CD14-positive monocyte (primary cell): ENCODE measurements around the gene CRHR2. TPM values are rescaled to one million over a fixed set of nuclear protein-coding genes. Genes with fewer than 3 reads are reported as not detected.
A peak's percentile ranks its signal among the peaks of the same experiment; 100 is the strongest.

Source experiments
- DNase-seq, 3 donors: peaks; one replicate each; pipeline ENCODE4 v3.0.0-alpha.2; 2011 to 2022
- H2AFZ ChIP-seq: 2 replicates; pipeline ENCODE4 v1.6.0; 2012; ENCODE audit warnings: mild to moderate bottlenecking, low read depth, low read length, inconsistent platforms; ENCODE audit not compliant: insufficient read depth, poor library complexity, severe bottlenecking
- H3K27ac ChIP-seq, 2 donors: 1 replicate in 1 of 2; 2 replicates in 1 of 2; pipeline ENCODE4 v1.5.1; 2012 to 2013; ENCODE audit warnings: low read length in 2 of 2, control low read depth in 1 of 2, inconsistent platforms in 1 of 2, low read depth in 1 of 2, mild to moderate bottlenecking in 1 of 2
- H3K27me3 ChIP-seq, 2 donors: one replicate each; pipeline versions ENCODE4 v1.6.0 to v1.6.1; 2011 to 2013; ENCODE audit warnings: low read length in 2 of 2; ENCODE audit not compliant: control insufficient read depth in 2 of 2, insufficient read depth in 2 of 2
- H3K36me3 ChIP-seq, 2 donors: replicated peaks in 1 of 2; 1 replicate in 1 of 2; 2 replicates in 1 of 2; pipeline versions ENCODE4 v1.5.1 to v1.6.1; 2012 to 2013; ENCODE audit warnings: low read length in 2 of 2, control low read depth in 1 of 2, inconsistent platforms in 1 of 2, mild to moderate bottlenecking in 1 of 2; ENCODE audit not compliant: insufficient read depth in 2 of 2, control insufficient read depth in 1 of 2
- H3K4me1 ChIP-seq, 2 donors: 1 replicate in 1 of 2; 2 replicates in 1 of 2; pipeline versions ENCODE4 v1.5.1 to v1.6.1; 2012 to 2013; ENCODE audit warnings: low read length in 2 of 2, control low read depth in 1 of 2, inconsistent platforms in 1 of 2, mild to moderate bottlenecking in 1 of 2, moderate library complexity in 1 of 2; ENCODE audit not compliant: insufficient read depth in 2 of 2, control insufficient read depth in 1 of 2
- H3K4me2 ChIP-seq: replicated peaks from 2 replicates; pipeline ENCODE3; 2012; ENCODE audit warnings: low read length, moderate library complexity, mild to moderate bottlenecking; ENCODE audit not compliant: poor library complexity, severe bottlenecking; ENCODE audit errors: extremely low read depth
- H3K4me3 ChIP-seq, 3 experiments: fragments of 200-600 bp in 1 of 3; sonication (generic) in 1 of 3; replicated peaks in 1 of 3; 1 replicate in 2 of 3; 2 replicates in 1 of 3; pipeline ENCODE4 v1.5.1; 2011 to 2013; ENCODE audit warnings: low read length in 3 of 3, mild to moderate bottlenecking in 3 of 3, control low read depth in 2 of 3, low read depth in 2 of 3, inconsistent platforms in 1 of 3, moderate library complexity in 1 of 3
- H3K79me2 ChIP-seq: 2 replicates; pipeline ENCODE4 v1.6.0; 2012; ENCODE audit warnings: mild to moderate bottlenecking, control low read depth, inconsistent platforms, low read length, moderate library complexity; ENCODE audit not compliant: insufficient read depth
- H3K9ac ChIP-seq: 2 replicates; pipeline ENCODE4 v1.6.0; 2017; ENCODE audit warnings: low read length, mild to moderate bottlenecking; ENCODE audit not compliant: insufficient read depth, poor library complexity, severe bottlenecking
- H3K9me3 ChIP-seq, 2 donors: replicated peaks in 1 of 2; 1 replicate in 1 of 2; 2 replicates in 1 of 2; pipeline versions ENCODE4 v1.5.1 to v1.6.1; 2012 to 2013; ENCODE audit warnings: low read length in 2 of 2, control low read depth in 1 of 2; ENCODE audit not compliant: control insufficient read depth in 1 of 2, insufficient read depth in 1 of 2
- H4K20me1 ChIP-seq: 2 replicates; pipeline ENCODE4 v1.6.0; 2012; ENCODE audit warnings: mild to moderate bottlenecking, low read length, control low read depth, moderate library complexity; ENCODE audit not compliant: insufficient read depth
- H3K27ac Mint-ChIP-seq, 7 donors: one replicate each; pipeline ENCODE4 v1.8.0; 2020; ENCODE audit warnings: mild to moderate bottlenecking in 7 of 7, mixed read lengths in 7 of 7, moderate library complexity in 6 of 7, inconsistent platforms in 2 of 7
- H3K27me3 Mint-ChIP-seq, 3 donors: one replicate each; pipeline ENCODE4 v1.8.0; 2021 to 2022; ENCODE audit warnings: low read depth in 3 of 3, mild to moderate bottlenecking in 3 of 3, mixed read lengths in 3 of 3, moderate library complexity in 3 of 3, inconsistent platforms in 1 of 3
- H3K36me3 Mint-ChIP-seq, 2 donors: one replicate each; pipeline ENCODE4 v1.8.0; 2020; ENCODE audit warnings: mixed read lengths in 2 of 2, inconsistent platforms in 1 of 2, mild to moderate bottlenecking in 1 of 2
- H3K4me1 Mint-ChIP-seq: one replicate; pipeline ENCODE4 v1.8.0; 2020; ENCODE audit warnings: mild to moderate bottlenecking, mixed read lengths
- H3K4me3 Mint-ChIP-seq, 2 donors: one replicate each; pipeline ENCODE4 v1.8.0; 2020; ENCODE audit warnings: mild to moderate bottlenecking in 2 of 2, mixed read lengths in 2 of 2, moderate library complexity in 1 of 2
- H3K9me3 Mint-ChIP-seq, 7 donors: one replicate each; pipeline ENCODE4 v1.8.0; 2020 to 2022; ENCODE audit warnings: mixed read lengths in 7 of 7, mild to moderate bottlenecking in 6 of 7, moderate library complexity in 6 of 7, inconsistent platforms in 2 of 7
- WGBS: methylation state at CpG from one replicate; pipeline ENCODE4 v1.1.5; 2013; ENCODE audit warnings: missing lambda C conversion rate; ENCODE audit not compliant: insufficient coverage; 5-methylcytosine and 5-hydroxymethylcytosine counted together
- intact Hi-C, 2 donors: fragments of 100-400 bp; cut with micrococcal nuclease; formaldehyde crosslinking; loops; one replicate each; pipeline versions ENCODE4 v1.15.0 to v1.15.1; 2023
- polyA plus RNA-seq, 3 donors: library from polyadenylated mRNA; depleted of rRNA in 1 of 3; unstranded in 2 of 3; stranded (reverse) in 1 of 3; fragments of 300-500 nt in 2 of 3; fragments of >200 nt in 1 of 3; fragmentation: Illumina TruSeq in 2 of 3; gene quantifications; 1 replicate in 2 of 3; 2 replicates in 1 of 3; pipeline ENCODE4 v1.2.3, GENCODE V29; 2012 to 2021
- TF ChIP-seq, protein P1 (sequence below): fragments of 200-600 bp; IDR thresholded peaks from one replicate; pipeline ENCODE4 v1.8.0; 2022; ENCODE audit warnings: antibody characterized with exemption, mild to moderate bottlenecking

CRHR2 gene
- polyA plus RNA-seq, 3 donors = not detected

DNA sequence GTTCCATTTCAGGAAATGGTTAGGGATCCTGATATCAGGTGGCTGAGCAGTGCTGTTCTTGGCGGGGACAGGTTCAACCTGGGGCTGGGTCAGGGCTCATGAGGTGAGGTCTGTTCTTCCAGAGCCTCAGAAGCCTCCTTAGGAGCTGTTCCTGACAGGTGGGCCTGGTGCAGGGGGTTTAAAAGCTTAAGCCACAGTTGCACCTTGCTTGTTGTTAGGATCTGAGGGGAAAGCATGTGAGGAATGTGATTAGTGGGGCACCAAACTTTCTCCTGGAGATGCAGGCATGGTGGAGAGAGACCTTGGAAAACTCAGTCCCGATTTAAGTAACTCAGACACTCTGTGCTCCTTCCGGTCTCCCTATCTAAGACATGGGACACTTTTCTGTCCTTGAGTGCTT is 18.7 kb upstream of the CRHR2 start:
- no peaks in the 10 kb centered on the region for H3K27me3 ChIP-seq
- no peaks in the 10 kb centered on the region for H3K9me3 ChIP-seq
- TF ChIP-seq, protein P1, sequence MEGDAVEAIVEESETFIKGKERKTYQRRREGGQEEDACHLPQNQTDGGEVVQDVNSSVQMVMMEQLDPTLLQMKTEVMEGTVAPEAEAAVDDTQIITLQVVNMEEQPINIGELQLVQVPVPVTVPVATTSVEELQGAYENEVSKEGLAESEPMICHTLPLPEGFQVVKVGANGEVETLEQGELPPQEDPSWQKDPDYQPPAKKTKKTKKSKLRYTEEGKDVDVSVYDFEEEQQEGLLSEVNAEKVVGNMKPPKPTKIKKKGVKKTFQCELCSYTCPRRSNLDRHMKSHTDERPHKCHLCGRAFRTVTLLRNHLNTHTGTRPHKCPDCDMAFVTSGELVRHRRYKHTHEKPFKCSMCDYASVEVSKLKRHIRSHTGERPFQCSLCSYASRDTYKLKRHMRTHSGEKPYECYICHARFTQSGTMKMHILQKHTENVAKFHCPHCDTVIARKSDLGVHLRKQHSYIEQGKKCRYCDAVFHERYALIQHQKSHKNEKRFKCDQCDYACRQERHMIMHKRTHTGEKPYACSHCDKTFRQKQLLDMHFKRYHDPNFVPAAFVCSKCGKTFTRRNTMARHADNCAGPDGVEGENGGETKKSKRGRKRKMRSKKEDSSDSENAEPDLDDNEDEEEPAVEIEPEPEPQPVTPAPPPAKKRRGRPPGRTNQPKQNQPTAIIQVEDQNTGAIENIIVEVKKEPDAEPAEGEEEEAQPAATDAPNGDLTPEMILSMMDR = no peak
- H4K20me1 ChIP-seq = no peaks in the 10 kb centered on the region
- no peaks in the 10 kb centered on the region for H3K4me1 ChIP-seq
- H3K4me1 Mint-ChIP-seq = no peaks in the 10 kb centered on the region
- WGBS = 100% methylated on average over 2 of the region's 3 CpGs
- peaks cover 0 to 1% (median 0%) of the 10 kb centered on the region in 7 donors for H3K9me3 Mint-ChIP-seq
- no peak for DNase-seq
- H3K36me3 ChIP-seq = no peaks in the 10 kb centered on the region
- no peak overlapping the region for H3K4me3 Mint-ChIP-seq
- H3K27ac ChIP-seq = no peak overlapping the region
- no peaks in the 10 kb centered on the region for H3K36me3 Mint-ChIP-seq
- H3K79me2 ChIP-seq = no peaks in the 10 kb centered on the region
- no peak overlapping the region for H3K9ac ChIP-seq
- H3K4me2 ChIP-seq = no peak overlapping the region
- no peak overlapping the region for H3K4me3 ChIP-seq
- H2AFZ ChIP-seq = no peak overlapping the region
- intact Hi-C loops = no loop called here
- H3K27me3 Mint-ChIP-seq = peaks cover 0 to 7% (median 0%) of the 10 kb centered on the region in 3 donors
- H3K27ac Mint-ChIP-seq = peak overlapping the region in 1 of 7 donors; percentile 70

DNA sequence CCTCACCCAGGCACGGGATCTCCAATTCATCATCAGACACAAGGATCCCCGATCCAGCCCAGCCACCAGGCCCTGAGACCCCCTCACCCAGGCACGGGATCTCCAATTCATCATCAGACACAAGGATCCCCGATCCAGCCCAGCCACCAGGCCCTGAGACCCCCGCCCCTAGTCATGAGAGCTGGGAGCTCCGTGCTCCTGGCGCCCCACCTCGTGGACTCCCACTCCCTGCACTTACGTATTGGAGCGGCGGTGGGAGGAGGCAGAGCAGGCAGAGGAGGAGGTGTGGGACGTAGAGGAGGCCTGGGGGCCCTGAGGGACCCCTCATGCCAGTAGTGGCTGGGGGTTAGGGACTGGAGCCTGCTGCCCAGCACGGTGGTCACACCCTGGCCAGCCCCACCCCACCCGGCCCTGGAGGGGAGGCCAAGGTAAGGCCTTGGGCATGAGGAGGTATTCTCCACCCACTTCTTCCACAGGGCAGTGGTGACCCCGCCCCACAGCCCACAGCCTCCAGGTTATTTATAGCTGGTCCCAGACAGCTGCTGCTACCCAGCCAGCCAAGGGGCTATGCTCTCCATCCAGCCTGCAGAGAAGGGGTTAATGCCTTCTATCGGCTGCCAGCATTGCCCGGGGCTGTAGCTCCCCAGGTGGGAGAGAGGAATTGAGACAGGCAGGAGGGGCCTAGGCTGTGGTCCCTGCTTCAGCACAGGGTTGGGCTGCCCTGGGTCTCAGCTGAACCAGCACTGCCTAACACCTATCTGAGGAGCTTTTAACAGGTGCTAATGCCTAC is 17.6 kb upstream of the CRHR2 start:
- H3K4me1 ChIP-seq = no peaks in the 10 kb centered on the region
- no peaks in the 10 kb centered on the region for H3K36me3 Mint-ChIP-seq
- H3K79me2 ChIP-seq = no peaks in the 10 kb centered on the region
- H3K9me3 ChIP-seq = no peaks in the 10 kb centered on the region
- no peak overlapping the region for H3K27ac ChIP-seq
- H4K20me1 ChIP-seq = no peaks in the 10 kb centered on the region
- no peak overlapping the region for H3K27ac Mint-ChIP-seq
- DNase-seq = no peak
- peaks cover 0 to 1% (median 0%) of the 10 kb centered on the region in 7 donors for H3K9me3 Mint-ChIP-seq
- no peak overlapping the region for H3K4me3 ChIP-seq
- WGBS = 83% methylated on average over 12 of the region's 17 CpGs
- H3K36me3 ChIP-seq = no peaks in the 10 kb centered on the region
- peaks cover 0 to 7% (median 3%) of the 10 kb centered on the region in 3 donors for H3K27me3 Mint-ChIP-seq
- H3K9ac ChIP-seq = no peak overlapping the region
- H3K4me1 Mint-ChIP-seq = no peaks in the 10 kb centered on the region
- intact Hi-C loops = no loop called here
- TF ChIP-seq, protein P1 = no peak
- no peak overlapping the region for H3K4me3 Mint-ChIP-seq
- H3K27me3 ChIP-seq = no peaks in the 10 kb centered on the region
- H2AFZ ChIP-seq = no peak overlapping the region
- no peak overlapping the region for H3K4me2 ChIP-seq
